GM18858 (cell line): Measurements from ENCODE around the gene GPR132.

ENCODE experiments used
- ATAC-seq: cut with Tn5 transposase; IDR thresholded peaks from one replicate; pipeline ENCODE4 v1.9.1; 2021; ENCODE audit not compliant: unreplicated experiment

Gene GPR132

DNA sequence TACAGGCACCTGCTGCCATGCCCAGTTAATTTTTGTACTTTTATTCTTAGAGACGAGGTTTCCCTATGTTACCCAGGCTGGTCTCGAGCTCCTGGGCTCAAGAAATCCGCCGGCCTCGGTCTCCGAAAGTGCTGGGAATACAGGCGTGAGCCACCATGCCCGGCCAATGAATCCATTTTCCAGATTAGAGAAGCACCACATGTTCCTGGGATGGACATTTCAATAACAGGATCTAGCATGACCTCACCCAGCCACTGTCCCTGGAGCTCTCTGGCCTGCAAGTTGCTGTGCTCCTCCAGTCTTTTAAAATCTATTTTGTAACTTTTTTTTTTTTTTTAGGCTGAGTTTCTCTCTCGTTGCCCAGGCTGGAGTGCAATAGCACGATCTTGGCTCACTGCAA lies 2.2 kb downstream of the GPR132 start:
- ATAC-seq, result no peak

DNA sequence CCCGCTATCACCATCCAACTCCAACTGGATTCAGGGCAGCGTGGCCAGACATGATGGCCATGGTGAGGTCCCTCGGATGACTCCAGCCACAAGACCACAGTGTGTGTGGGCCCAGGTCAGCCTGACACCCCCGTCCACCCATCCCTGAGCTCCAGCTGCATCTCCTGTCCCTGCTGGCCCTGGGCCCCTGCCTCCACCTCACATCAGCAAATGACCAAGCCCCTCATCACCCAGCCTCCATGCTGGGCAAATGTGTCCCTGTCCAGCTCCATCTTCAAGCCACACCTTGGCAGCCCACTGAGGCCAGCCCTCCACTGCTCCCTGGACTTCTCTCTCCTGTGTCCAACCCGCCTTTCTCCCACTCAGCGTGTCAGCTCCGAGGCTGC lies 3.2 kb downstream of the GPR132 start:
- no peak for ATAC-seq

DNA sequence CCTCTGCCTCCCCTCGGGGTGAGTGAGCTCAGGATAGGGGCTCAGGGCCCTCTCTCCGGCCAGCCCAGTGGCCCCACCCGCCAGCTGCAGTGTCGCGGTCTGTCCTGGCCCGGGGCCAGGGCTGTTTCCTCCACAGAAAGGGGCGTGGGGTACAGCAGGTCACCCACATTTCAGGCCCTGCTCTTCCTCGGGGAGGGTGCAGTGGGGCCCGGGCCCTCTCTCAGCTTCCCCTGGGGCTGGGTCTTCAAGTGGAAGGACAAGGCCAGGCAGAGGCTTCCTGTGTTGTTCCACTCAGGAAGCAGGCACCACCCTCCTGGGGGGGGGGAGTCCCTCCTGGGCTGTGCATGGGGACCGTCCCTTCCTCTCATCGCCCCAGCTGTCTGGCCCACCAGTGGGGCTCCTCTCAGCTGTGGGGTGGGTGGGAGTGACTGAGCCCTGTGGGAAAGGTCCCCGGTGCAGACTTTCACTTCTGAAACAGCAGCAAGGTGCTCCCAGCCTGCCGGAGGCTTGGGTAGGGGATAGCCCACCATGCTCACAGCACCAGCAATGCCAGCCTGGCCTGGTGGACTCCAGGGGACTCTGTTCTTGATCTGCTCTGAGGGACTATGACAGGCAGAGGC lies 3.7 kb downstream of the GPR132 start:
- no peak for ATAC-seq

DNA sequence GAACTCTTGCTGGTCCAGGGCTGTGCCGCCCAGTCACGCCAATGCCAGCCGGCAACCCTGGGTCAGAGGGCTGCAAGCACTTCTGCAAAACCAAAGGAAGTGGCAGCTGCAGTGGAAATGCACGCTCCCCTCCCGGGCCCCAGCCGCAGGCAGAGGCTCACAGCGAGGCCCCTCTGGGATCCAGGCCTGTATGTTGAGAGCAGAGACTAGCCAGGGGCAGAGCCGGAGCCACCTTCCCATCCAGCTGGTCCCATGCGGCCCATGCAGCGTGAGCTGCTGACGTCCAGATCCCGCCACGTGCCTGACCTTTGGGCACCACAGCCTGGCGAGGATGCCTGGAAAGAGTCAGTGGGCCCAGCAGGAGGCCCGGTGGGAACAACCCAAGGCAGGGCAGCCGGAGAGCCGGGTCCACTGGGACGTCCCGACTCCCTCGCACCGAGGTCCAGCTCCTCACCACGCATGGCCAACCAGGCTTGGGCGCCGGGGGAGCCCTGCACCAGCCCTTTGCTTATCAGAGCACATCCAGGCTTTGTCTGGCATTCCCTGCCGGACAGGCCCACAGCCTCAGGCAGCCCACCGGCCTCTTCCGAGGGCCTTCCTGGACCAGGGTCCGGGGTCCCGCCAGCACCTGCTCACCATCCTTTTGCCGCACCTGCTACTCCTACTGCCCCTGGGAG lies 4.3 kb downstream of the GPR132 start:
- no peak for ATAC-seq

DNA sequence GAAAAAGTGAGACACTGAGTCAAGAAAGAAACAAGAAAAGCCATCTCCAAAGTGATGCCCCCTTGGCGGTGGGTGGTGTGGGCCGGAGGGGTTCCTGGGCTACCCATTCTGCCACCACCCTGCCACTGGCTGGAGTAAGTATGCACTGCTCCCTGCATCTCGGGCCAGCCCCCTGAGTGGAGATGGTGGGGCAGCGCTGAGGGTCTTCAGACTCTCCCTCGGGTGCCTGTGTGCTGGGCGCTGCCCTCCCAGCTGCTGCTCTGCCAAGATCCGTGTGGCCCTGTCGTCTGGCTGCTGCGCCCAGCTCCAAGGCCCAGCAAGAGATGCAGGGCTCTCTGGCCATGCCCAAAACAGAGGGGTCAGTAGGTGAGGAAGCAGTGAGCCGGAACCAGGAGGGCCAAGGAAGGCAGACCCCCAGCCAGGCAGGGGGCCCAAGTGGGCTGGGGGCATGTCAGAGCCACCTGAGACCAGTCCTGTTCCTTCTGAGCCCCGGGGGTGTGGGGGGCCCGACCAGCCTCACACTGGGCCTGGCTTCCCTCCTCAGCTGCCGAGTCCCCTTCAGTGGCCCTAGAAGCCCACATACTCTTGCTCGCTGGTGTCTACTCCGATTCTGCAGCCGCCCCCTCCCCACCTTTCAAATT lies 5.2 kb downstream of the GPR132 start:
- no peak for ATAC-seq

DNA sequence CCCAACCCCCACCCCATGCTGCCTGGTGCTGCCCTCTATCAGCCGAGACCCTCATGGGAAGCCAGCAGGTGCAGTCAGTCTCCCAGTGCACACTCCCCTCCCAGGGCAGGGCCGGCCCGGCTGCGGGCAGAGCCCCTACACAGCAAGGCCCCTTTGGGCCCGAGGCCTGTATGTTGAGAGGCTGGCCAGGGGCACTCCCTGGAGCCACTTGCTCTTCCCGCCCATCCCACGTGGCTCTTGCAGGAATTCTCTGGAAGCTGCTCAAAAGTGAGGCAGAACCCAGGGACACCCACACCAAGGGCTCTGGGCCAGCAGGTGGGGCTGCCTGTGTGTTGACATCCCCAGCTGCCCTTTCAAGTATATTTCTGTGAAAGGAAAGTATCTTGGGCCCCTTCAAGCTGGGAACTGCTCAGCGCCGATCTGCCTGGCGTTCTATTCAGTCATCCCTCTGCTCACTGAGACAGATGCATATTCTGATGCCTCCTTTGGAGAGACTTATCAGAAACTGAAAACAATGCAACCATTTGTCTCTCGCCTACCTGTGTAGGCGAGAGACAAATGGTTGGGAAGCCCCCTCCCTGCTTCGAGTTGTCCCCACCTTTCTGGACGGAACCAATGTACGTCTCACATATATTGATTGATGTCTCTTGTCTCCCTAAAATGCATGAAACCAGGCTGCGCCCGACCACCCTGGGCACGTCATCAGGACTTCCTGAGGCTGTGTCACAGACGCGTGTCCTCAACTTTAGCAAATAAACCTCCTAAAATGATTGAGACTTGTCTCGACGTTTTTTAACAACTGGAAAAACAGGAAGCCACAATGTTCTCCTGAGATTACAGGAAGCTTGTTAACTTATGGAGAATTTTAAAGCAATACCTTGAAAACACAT lies 6.0 kb downstream of the GPR132 start:
- no peak for ATAC-seq

DNA sequence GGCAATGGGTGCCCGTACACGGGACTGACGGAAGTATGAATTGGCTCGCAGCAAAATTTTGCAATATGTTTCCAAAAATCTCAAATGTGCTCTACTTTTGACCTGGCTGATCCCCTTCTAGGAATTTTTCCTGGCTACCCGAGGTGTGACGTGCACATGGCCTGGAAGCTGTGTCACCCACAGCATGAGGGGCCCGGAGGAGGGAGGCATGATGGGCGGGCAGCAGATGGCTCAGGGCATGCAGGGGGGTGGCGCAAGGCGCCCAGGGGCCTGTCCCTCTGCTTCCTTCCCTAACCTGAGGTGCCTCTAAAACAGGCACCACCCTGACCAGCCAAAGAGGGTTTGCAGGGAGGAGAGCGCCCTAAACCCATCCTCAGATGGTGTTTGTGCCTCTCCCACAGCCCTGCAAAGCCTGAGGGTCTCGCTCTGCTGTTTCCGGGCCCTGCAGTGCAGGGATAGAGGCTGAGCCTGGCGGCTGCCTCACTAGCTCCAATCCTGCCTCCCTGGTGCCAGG lies 6.7 kb downstream of the GPR132 start:
- ATAC-seq, result no peak

DNA sequence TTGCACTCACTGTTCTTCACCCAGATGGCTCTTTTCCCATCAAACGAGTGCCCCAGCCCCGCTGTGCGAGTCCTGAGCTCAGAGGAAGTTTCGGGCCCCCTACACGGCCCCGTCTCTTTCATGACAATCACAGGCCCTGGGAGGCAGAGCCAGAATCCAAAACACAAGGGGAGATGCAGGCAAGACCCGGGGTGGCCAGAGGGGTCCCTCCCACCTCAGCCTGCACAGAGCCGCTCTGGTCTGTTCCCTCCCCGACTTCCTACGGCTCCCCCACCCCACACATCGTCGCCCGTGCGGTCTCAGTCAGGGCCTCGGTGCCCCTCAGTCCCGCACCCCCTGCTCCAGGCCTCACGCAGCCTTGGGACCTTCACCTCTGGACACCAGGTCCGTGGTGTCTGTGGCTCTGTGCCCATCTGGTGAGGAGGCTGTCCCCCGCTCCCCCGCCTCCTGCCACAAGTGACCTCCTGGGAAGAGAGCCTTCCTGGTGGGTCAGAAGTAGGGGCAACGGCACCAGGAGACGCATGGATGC lies 8.9 kb downstream of the GPR132 start:
- ATAC-seq, result no peak

DNA sequence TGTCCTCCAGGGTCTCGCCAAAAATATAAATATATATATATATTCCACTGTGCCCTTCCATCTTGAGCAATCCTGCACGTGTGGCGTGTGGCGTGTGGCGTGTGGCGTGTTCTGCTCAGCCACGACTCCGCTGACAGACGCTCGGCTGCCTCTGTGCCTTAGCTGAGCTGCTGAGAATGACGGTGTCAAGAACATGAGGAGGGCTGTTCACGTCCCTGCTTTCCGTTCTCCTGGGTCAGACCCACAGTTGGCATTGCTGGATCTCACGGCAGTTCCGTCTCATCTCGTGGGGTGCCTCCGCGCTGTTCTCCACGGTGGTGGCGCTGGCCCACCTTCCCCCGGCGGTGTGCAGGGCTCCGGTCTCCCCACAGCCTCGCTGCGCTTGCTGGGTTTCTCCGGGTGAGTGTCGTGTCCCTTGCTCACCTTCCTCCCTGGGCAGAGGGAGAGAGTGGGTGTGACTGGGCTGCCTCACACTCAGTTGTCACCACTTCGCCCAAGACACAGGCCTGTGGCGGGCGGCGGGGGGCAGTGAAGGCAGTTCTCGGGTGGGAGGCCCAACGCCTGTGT lies 9.4 kb downstream of the GPR132 start:
- no peak for ATAC-seq

DNA sequence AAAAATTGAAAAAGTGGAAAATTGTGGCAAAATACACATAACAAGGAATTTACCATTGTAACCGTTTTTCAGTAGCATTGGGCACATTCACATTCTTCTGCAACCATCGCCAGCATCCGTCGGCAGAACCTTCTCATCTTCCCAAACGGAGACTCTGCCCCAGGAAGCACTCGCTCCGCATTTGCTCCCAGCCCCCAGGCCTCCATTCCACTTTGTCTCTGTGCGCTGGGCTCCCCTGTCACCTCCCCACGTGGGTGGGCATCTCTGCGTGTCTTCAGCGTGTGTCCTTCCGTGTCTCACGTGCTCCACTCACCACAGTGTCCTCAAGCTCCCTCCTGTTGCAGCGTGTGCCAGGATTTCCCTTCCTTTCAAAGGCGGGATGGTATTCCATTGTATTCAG lies 9.9 kb downstream of the GPR132 start:
- no peak for ATAC-seq

DNA sequence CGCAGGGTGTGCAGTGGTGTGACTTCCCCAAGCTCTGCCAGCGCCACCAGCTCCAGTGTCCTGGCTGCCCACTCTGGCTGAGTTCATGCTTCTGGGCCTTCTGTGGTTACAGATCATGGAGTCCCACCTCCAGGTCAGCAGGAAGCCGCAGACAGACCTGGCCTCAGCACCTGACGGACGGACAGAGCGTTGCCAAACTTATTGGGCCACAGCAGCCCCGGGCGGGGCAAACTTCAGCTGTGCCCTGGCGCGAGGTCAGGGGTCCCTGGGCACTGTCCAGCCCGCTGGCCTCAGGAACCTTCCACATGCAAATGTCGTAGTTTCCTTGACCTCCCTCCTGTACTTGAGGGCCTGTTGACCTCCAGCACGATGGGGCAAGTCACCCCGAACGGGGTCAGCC lies 11.2 kb downstream of the GPR132 start:
- ATAC-seq, result no peak

DNA sequence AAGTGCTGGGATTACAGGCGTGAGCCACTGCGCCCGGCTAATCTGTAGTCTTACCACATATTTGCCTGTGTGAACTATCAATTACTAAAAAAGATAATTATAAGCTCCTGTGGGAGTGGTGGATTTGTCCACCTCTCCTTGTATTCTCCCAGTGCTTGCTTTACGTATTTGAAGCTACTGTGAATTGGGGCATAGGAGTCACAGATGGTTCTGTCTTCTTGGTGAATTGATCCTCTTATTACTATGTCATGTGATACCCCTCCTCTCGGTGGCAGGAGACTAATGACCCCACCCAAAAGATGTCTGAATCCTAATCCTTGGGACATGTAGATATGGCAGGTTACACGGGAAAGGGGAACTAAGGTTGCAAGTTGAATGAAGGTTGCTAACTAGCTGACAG lies 11.8 kb downstream of the GPR132 start:
- no peak for ATAC-seq

DNA sequence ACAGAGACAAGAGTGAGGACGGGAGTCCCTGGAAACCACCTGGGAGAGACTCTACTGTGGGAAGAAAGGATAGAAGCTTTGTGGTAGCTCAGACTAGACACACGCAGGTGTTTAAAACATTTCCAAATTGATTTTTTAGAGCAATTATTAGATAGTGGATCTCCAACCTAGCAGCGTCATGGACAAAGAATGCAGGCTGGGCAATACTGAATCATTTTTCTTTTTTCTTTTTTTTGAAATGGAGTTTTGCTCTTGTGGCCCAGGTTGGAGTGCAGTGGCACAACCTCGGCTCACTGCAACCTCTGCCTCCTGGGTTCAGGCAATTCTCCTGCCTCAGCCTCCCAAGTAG lies 13.1 kb downstream of the GPR132 start:
- ATAC-seq, result no peak

DNA sequence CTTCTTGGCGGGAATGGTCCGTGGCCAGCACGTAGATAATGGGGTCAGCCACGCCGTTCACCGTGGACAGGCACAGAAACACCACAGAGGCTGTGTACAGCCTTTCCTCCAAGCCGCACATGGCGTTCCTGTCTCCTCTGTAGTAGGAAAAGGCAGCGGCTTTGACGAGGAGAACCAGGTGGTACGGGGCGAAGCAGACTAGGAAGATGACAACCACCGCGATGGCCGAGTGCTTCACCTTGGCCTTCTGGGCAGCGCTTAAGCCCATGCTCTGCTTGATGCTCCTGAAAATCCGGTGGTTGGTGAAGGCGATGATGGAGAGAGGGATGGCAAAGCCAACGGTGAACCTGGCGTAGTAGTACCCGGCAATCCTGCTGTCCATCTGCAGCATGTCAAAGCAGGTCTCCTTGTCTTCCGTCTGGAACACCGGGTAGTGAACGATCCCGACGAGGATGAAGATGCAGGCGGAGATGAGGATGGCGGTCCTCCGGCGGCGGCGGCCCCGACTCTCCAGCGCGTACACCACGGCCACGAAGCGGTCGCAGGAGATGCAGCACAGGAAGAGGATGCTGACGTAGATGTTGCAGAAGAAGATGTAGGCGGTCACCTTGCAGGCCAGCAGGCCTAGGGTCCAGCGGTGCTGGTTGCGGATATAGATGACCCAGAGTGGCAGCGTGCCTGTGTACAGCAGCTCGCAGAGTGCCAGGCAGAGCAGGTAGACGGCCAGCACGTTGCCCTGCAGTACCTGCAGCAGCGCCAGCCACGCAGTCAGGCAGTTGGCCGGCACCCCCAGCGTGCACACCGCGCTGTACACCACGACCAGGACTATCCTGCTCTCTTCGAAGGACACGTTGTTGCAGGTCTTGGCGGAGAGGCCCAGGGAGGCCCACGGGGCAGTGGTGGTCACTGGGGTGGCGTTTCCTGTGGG lies 13.8 kb downstream of the GPR132 start:
- ATAC-seq, result no peak

DNA sequence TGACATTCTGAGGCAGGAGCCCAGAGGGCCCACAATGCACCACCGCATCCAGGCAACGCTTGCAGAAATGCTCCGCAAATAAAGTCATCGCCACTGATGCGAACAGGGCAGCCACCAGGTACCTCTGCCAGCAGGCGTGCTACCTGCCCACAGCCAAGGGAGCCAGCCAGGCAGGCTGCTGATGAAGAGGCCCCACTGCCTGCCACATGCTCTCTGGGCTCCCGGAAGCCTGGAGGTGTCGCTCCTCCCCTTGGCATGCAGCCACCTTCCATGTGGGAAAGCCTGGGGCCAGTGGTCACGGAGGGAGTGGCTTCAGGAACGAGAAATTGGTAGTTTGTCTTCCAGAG lies 14.7 kb downstream of the GPR132 start:
- no peak for ATAC-seq

DNA sequence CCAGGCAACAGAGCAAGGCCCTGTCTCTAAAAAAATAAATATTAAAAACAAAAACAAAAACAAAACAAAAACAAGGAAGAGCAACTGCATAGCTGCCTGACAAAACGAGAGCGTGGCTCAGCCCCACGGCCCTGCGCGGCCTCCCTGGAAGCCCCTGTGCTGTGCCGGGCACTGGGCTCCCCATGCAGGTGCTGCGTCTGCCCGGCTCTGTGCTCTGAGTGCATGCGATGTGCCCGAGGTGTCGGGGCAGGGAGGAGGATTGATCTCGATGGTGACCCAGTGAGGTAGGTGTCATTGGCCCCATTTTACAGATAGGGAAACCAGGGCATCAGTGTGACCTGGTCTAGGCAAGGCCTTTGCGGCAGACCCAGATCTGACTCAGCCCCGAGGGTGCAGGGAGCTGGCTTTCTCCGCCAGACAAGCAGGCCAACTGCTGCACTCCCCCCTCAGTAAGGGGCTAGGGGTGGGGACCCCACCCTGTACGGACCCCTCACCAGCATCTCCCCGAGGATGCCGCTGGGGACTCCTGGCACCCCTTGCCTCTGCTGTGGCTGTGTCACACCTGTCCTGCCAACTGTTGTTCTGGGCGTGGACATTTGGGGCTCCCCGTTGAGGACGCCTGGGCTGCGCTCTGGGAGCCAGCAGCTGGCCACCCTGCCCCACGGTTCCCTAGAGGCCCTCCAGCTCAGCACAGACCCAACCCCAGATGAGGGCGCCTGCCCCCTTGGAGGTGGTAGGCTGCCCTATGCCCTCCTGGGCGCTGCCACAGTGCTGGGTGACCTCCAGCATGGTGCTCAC lies 15.3 kb downstream of the GPR132 start:
- ATAC-seq, result no peak

DNA sequence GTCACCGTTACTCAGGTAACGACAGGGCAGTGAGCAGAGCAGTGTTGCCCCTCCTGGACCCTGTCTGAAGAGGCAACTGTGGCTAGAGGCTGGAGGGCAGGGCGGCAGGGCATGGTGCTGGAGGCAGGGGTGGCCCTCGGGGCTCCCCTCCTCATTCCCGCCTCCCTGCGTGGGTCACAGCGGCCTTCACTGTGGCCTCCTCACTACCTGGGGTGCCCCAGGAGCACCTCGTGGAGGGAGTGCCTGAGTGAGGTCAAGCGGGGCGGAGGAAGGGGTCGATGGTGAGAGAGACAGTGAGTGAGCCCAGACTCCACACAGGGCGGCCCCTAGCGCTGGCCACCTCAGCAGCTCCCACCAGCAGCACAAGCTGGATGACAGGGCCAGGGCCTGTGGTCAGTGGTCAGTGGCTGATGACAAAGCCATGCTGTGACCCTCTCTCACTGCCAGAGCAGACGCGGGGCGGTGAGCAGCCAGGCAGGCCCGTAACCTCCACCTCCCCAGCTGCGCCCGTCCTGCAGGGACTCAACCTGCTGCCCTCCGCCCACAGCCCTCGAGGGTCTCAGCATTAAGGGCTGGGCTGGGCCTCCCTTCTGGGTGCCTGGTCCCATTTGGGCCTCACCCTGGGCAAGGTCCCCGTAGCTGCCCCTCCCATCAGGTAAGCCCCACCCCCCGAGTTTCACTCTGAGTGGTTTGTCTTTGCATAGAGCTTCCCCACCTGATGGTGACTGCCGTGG lies 17.8 kb downstream of the GPR132 start:
- ATAC-seq, result no peak

DNA sequence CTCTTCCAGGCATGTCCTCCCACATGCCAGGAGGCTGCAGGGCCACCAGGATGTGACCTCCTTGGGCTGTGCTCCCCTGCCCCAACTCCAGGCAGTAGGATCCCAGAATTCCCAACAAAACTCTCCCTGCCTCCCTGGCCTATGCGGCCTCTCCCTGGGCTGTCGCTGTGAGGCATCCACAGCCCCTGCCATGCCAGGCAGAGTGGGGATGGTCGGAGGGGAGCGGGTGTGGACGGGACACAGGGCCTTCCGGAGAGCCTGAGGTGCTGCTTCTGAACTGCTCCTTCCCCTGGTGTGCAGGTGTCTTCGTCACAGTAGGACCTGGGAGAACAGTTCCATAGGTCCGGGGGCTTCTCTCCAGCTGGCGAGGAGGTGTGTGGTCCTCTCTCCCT lies 18.3 kb downstream of the GPR132 start:
- no peak for ATAC-seq
